ENCODE measurements around the gene PPFIBP2.

PPFIBP2 gene

DNA sequence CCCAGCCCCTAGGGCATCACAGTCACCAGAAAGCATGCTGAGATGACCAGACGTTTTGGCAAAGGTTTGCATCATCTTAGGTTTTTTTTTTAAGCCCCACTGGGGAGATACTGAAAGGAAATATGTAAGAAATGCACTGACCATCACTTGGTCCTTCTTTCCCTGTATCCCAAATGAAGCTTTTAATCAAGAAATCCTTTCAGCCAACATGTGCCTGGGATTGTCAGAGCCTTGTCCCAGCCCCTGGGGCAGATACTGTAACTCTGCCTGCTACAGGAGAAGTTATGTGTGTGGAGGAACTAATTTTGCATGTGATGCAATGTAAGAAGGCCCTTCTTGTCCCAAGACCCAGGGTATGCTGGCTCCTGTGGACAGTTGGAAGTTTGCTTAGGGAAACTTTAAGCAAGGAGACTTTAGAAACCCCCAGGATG, 65.6 kb downstream of the PPFIBP2 start:
- DNase-seq = no peak

DNA sequence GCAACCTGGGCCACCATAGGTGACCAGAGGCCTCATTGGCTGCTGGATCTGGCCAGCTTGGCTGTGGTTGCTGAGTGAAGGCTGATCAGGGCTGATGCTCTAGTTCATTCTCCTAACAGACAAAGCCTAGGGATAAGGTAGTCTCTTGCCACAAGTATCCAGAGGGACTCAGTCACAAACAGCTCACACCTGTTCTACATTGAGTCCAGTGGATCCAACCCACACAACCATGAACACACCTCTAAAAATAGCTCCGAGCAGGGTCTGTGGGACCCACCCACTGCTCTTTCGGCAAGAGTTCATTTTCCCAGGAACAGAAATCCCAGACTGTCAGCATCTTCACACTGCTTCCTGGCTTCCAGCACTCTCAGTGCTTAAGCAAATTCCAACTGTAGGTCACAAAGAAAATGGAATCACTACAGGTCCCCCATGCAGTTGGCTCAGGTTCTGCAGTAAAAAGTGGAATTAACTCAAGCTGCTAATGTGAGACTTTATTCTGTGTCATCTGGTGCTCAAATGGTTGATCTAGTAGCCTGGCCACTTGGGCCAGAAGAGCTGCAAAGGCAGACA, 67.3 kb downstream of the PPFIBP2 start:
- no peak for DNase-seq

DNA sequence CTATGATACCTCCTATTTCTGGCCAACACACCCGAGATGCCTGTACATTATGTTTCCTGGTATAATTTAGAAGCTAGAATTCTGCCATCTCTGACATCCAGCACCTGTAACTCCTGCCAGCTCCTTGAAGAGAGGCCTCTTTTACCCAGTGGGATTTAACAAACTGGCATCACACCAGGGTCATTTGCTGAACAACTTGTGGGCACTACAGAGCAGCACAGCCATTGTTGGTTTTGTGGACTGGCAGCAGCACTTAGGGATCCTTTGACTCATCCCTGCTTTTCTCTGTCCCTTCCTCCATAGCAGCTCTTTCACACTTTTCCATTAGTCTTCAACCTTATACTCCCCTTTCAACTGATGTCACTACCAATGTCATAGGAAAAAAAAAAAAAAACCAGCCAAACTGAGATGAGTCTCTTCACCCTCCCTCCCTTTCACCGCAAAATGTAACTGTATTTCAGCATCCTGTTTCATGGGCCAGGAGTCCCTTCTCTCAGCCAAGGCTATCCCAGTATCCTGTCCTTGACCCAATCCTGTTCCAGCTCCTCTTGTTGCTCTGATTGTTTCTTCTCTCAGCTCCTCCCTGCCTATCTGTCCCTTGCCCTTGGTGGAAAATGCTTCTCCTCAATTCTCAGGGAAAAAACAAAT, 68.7 kb downstream of the PPFIBP2 start:
- DNase-seq = no peak

DNA sequence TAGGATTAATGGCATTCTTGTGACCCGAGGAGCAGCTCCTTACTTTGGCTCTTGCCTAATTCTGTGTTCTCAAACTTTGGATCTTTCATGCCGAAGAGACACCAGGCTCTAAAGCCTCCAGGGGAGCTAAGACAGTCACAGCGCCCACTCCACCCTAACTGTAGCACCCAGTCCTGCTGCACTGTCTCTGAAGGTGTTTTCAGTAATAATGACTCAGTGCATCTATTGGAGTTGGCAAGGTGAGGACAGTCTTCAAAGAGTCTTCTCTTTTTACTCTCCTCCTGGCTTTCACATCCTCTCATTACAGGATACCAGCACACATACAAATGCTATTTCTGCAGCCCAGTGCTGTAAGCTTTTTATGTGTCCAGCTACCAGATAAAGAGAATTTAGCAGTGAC, 69.4 kb downstream of the PPFIBP2 start:
- no peak for DNase-seq

DNA sequence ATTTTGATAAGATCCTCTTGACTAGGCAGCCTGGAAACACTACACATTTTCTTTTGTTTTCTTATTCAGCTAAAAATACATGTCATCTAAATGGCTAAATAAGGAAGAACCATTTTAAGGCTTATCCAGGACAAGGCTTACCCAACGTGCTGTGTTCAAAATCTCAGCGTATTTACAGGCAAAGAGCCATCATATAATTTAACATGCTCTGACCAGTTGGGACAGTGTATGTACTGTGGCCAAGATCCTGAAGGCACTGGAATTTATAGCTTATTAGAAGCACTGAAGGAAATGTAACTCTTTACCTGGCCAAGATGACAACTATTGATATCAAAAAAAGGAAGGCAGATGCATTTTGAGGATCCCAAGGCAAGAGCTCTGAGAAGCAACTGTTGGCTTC, 71.1 kb downstream of the PPFIBP2 start:
- no peak for DNase-seq

DNA sequence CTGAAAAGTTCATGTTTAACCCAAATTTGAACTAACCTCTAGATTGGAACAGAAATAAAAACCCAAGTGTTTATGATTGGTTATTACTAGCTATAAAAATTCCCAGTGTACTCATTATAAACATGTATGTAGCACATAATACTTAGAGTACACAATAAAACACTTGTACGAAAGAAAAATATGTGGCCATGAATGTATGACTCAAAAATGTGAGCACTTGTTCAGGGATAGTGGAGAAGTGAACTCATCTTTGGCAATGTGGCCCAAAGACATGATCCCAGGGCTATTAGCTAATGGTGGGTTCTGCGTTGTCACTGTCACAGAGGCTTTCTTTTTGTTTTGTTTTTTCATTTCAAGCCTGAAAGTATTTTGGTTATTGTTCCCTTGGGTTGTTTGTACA, 72.0 kb downstream of the PPFIBP2 start:
- no peak for DNase-seq

DNA sequence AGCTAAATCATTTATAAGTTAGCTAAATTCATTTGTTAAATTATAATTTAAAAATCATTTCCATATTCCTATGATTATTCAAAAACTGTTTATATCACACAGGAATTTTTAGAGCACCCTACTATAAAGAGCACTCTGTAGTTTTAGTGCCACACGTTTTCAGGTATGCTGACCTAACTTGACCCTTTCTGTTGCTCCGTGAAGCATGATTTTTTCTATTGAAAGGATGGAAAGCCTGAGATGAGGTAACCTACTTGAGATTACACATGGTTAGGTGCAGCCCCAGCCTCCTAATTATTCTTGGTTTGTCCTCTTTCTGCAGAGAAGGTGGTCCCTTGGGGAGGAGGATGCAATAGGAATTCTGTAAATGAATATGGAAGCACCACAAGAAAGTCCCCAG, 72.6 kb downstream of the PPFIBP2 start:
- no peak for DNase-seq

DNA sequence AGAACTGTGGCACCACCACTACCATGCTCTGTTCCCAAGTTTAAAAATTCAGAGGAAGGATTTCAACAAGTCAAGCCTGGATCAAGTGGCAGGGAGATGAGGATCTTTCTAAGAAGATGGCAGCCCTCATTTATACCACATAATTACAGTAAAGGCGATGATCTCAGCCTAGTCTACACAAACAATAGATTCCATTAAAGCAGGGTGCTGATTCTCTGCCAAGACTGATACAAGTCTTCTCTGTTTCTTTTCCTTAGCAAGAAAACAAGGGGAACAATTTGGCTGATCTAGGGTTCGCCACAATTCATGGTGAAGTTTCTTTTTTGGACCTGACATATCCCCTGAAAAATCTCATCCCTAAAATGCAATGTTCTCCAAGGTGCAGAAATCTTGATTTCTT, 73.9 kb downstream of the PPFIBP2 start:
- DNase-seq = no peak

DNA sequence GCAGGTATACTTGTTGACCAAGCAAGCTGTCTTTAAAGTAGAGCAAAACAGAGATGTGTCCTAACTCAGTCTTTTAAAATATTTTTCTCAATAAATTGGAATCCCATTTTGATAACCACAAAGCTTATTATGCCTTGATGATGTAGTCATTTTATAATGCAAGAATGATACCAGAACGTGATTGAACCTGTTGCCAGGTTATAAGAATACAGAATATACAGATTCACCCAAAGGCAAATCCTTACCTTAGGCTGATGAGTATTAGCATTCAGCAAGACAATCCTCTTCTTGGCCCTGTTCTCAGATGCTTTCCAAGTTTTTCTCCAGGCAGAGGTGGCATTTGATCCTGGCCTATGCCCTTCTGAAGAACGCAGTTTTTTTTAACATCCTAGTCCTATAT, 76.1 kb downstream of the PPFIBP2 start:
- no peak for DNase-seq

DNA sequence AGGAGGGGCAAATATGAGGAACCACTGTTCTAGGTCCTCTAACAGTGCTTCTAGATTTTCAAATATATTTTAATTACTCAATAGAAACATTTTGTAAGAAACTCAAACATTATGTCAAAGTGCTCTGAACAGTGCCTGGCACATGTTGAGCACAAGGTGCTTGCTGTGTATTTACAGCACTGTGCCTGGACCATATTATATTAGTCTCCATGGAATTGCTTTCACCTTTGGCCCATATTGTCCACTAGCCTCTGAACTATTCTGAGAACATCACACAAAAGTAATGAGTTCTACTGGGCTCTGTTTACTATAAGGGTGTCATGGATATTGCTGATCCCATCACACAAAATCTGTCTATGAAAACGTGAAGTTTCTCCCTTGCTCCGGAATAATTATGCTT, 76.7 kb downstream of the PPFIBP2 start:
- DNase-seq = no peak

DNA sequence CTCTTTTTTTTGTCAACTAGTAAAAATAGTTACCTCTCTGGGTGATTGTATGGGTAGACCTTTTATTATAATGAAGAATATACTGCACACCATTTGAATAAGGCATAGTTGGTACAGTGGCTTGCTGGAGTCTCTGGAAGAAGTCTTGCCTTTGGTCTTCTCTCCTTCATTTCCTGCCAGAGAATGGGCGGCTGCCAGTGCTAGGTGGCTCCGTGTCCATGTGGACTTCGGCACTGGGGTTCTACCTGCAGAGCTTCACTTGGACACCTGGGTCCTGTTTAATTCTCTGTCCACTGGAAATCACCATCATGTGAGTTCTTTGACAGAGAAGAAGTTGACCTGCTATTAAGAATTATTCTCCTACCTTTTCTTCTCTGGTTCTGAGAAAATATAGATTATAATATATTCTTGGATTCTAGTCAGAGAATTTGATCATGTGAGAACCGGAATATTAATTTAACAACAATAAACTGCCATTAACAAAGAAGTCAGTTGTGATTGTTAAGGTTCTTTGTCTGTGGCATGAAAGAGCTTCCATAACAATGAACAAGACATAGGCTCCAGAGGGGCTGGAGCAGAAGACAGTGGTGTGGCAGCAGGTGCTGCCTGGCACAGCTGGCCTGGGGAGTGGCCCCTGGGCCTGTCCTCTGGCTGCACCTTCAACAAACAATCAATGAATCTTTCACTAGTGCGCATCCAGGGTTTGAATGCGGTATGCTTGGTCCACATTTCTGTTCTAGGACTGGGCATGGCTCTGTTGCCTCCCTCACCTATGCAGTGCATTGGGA, 77.5 kb downstream of the PPFIBP2 start:
- DNase-seq = no peak

DNA sequence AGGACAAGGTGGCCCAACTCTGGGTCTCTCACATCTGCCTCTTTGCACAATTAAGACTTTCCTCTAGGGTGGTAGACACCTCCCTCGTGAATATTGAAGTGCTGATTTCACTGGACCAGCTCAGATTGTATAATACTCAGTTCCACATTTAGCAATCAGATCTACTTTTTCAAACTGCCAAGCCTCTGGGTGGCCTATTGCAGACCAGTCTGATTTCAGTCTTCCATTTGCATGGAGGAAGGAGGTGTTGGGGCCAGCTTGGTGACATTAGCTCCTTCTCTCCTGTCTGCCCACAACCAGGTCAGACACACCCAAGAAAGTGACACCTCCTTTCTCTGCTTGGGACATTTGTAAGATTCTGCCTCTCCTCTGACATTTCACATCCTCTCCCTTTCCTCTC, 78.2 kb downstream of the PPFIBP2 start:
- DNase-seq = no peak

DNA sequence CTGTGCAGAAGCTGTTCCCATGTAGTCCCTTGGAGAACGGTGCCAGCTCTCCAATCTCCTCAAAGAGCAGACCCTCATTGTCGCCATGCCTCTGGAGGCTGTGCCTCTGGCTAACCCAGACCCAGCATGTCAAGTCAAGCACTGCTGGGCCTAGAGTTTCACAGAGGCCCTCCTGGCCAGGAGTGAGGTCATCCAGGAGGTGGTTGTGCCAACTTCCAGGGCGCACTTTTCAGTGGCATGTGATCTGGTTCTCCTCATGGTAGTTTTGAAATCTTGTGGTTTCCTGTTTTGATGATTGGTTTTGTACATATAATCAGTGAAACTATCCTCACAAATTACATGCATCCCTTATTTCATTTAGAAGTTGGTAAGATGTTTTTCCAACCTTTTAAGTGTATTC, 78.9 kb downstream of the PPFIBP2 start:
- DNase-seq = no peak

DNA sequence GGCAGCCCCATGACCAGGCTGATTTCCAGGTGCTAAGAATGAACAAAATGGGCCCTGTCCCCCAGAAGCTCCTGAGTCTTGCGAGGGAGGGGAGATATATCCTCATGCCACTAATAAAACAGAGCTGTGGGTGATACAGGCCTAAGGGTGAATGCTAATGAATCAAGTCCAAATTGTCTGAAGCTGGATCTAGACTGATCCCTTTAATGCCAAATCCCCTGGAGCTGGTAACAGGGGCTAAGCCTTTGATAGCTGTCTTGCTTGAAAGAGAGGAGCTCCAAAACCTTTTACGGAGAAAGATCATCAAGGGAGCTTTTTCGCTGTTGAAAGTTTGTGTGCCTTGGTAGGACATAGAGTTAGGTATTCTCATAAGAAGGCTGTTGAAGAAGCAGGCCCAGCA, 79.7 kb downstream of the PPFIBP2 start:
- DNase-seq = no peak

DNA sequence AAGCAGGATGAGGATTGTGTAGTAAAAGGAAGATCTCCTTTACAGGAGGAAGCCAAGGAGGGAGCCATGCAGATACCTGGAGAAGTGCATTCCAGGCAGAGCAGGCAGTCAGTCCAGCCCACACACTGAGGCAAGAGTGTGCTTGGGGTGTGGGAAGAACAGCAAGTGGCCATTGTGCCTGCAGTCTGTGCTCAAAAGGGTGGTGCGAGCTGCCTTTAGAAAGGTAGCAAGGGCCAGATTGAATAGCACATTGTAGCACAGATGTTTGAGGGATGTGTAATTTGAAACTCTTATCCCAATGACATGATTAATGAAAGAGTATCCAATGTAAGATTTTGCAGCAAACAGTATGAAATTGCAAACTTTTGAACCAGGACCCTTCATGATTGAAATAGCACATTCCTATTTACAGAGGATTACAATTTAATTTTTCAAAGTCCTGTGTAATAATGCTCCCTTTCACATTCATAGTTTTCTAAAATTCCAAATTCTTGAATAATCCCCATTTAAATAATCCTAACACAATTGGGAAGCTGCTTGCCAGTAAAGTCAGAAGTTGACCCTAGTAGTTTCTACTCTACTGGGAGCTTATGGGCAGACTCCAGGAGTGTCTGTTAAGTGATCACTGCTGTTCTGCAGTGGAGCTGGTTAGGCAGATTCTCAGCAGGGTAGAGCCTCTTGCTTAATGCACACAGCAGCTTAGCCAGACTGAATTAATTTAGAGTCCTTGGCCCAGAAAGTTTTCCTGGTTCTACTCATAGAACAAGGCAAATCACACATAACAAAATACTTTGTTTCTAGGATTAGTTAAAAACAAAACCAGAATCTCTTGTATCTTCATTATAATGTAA, 81.4 kb downstream of the PPFIBP2 start:
- DNase-seq = no peak

DNA sequence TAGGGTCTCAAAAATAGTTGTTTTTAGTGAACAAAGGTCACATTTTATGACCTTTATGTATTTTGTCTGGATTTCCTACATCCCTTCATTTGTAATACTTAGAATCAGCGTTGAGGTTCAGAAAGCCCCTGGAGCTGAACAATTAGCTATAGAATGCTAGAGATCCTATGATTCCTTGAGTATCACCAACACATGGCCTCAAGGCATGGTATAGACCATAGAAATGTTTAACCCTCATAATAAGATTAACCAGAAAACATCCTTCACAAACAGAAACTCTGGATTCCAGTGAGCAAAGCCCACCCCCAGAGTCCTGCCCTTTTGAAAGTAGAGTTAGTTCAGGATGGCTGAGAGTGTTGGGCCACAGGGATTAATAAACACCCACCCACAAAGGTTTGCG, 82.2 kb downstream of the PPFIBP2 start:
- no peak for DNase-seq

DNA sequence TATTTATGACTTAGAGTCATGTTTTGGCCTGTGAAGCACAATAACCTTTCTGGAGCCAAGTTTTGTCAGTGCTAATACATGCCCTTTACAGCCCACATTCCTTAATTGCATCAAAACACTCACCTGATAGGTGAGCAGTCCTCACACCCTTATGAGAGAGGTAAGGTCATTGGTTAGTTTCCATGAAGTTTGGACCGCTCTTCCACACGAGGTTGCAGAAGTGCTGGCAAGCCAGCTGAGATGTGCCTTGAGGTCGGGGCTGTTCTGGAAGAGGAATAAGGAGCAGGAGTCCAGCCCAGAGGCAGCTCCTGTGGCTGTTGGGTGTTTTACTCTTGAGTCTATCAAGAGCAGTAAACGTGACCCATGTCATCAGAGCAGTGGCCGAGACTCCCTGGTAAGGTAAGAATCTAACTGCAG, 83.2 kb downstream of the PPFIBP2 start:
- DNase-seq = no peak

DNA sequence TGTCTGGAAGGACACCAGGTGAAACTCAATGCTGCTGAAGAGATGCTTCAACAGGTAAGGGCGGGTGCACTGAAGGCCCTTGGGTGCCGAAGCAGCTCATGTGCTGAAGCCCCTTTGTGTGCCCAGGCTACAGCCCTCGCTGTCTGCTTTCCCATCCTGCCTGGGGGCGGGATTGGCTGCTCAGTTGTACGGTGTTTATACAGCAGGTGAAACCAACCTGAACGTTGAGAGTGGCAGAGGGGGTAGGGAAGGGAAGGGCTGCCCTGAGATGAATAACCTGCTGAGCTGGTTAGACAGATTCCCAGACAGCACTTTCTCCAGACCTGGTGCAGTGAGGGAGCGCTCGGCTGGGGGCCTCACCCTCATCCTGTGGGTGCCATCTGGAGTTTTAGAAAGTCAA, 83.8 kb downstream of the PPFIBP2 start:
- no peak for DNase-seq

DNA sequence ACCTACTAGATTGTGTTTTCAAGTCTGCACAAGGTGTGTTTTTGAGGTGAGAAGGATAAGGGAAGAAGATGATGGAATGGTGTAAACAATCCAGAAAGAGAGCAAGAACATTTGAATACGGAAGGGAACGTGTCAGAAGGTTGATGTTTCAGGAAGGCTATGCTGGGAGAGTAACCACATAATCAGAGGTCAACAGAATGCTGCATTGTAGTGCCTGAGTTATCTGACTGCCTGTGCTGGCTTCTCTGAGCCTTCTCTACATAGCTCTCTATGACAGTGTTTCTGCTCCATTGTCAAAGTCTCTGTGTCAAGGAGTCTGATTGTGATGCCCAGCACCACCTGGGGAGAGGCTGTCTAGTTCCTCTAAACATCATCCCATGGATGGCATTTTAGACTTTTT, 85.4 kb downstream of the PPFIBP2 start:
- no peak for DNase-seq

DNA sequence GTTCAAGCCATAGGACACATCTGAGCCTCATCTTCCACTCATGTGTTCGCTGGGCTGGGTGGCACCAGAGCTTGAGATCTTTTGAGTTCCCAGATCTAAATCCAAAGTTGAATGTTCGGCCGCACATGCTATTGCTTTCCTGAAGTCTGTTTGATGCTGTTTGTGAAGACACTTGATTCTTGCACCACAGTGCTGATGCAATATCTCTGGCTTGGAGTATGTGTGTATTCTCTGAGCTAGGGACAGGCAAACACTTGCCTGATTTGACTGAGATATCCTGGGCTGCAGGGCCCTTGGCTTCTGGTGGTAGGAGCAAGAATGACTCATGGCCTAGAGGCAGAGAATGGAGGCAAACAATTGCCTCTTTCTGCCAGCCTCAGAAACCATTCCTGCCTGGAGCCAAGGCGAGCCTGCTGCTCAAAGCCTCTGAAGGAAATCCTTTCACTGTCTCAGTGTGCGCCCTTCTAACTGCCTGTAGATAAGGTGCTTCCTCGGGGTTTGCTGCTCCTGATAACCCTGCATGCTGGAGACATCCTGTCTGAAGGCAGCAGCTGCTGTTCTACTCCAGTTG, 86.5 kb downstream of the PPFIBP2 start:
- DNase-seq = no peak

DNA sequence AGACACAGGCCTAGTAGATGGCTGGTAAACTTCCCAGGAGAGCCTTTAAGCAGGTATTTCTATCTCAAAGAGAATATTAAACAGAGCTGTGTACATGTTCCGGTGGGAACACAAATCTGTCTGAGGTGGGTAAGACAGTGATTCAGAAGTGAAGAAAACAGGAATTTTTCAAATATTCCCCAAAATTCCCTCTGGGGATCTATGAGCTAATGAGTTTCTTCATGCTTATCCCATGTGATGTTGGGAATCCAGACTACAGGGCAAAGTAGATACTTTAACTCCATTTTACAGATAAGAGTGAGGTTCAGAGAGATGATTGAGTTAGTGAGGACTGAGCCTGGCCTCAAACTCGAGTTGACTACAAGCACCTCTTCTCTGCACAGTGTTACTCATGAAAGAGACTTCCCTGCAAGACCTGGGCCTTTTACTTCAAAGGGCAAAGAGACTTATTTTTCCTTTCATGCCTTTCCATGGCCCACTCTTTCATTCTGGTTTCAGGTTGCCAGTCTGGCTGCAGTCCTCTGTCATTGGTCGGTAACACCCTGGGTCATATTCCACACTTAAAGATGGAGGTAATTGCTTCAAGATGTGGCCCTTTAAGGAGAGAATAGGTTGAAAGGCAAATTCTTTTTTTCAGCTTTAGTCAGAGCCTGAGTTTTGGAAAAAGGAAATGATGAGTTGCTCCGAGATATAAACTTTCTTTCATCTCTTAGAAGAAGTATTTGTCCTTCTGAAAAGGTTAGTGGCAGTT, 89.4 kb downstream of the PPFIBP2 start:
- DNase-seq = no peak

DNA sequence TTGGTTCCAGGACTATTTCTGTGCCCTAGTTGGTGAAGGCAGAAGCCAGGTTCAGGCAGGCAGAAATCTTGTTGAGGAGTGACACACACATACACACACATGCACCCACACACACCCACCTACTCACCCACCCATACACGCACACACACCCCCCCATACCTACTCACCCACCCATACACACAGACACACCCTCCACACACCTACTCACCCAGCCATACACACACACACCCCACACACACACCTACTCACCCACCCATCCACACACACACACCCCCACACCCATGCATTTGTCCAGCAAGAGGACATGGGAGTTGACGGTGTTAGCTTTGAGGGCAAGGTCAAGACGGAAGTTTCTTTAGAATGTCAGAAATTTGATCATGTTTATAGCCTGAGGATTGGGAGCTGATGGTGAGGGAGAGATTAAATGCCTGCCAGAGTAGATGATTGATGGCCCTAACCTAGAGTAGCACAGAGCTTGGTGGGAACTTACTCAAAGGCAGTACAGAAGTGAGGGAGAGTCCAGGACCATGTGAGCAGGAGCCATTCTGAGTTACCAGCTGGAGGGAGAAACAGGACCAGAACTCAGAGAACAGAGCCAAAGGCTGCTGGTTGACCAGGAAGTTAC, 90.6 kb downstream of the PPFIBP2 start:
- no peak for DNase-seq

Data from CD4-positive, alpha-beta T cell treated with Interleukin-17A for 4 hours (primary cell).